ENCODE measurements around the gene FLACC1. TPM values are rescaled to one million over a fixed set of nuclear protein-coding genes. Genes with fewer than 3 reads are reported as not detected.

FLACC1 gene
- total RNA-seq, 1 donor from 2014 or later: 1.2 TPM

- Mint-ChIP-seq H3K27me3 (ENCODE audit: low read depth) (no peaks in the 10 kb centered on the region), H3K9me3 (peaks cover 17% of the 10 kb centered on the region), H3K4me1 (peaks cover 5% of the 10 kb centered on the region), H3K4me3 (no peak overlapping the region), H3K36me3 (peaks cover 30% of the 10 kb centered on the region), H3K27ac (no peak overlapping the region)
- no peak for DNase-seq (ENCODE audit: low spot score in 2 of 2, unreplicated experiment in 2 of 2)
- TF ChIP-seq CTCF (IDR thresholded peaks at IDR 0.05; ENCODE audit: unreplicated experiment): no peak
Observed at GRCh38 chr2:201360256-201360655, 3.1 kb upstream of the FLACC1 start.

- H3K27ac Mint-ChIP-seq: no peak overlapping the region
- peaks cover 5% of the 10 kb centered on the region for H3K4me1 Mint-ChIP-seq
- H3K36me3 Mint-ChIP-seq: peaks cover 22% of the 10 kb centered on the region
- no peak overlapping the region for H3K4me3 Mint-ChIP-seq
- no peak for DNase-seq (ENCODE audit: low spot score in 2 of 2, unreplicated experiment in 2 of 2)
- peaks cover 8% of the 10 kb centered on the region for H3K9me3 Mint-ChIP-seq
- no peak for TF ChIP-seq CTCF (IDR thresholded peaks at IDR 0.05; ENCODE audit: unreplicated experiment)
- H3K27me3 Mint-ChIP-seq (ENCODE audit: low read depth): no peaks in the 10 kb centered on the region
Observed at GRCh38 chr2:201358684-201359083, 1.5 kb upstream of the FLACC1 start.

- no peak for DNase-seq (ENCODE audit: low spot score in 2 of 2, unreplicated experiment in 2 of 2)
- no peak for TF ChIP-seq CTCF (IDR thresholded peaks at IDR 0.05; ENCODE audit: unreplicated experiment)
- Mint-ChIP-seq H3K27ac (no peak overlapping the region), H3K4me1 (peaks cover 5% of the 10 kb centered on the region), H3K4me3 (no peak overlapping the region), H3K36me3 (no peaks in the 10 kb centered on the region), H3K27me3 (ENCODE audit: low read depth) (no peaks in the 10 kb centered on the region), H3K9me3 (no peaks in the 10 kb centered on the region)
Observed at GRCh38 chr2:201353116-201353515, 4.0 kb downstream of the FLACC1 start.

GRCh38 chr2:201350879-201351278 lies 6.3 kb downstream of the FLACC1 start:
- no peak overlapping the region for H3K4me3 Mint-ChIP-seq
- no peaks in the 10 kb centered on the region for H3K27me3 Mint-ChIP-seq (ENCODE audit: low read depth)
- H3K4me1 Mint-ChIP-seq: no peaks in the 10 kb centered on the region
- no peak for DNase-seq (ENCODE audit: low spot score in 2 of 2, unreplicated experiment in 2 of 2)
- H3K36me3 Mint-ChIP-seq: no peaks in the 10 kb centered on the region
- H3K9me3 Mint-ChIP-seq: no peaks in the 10 kb centered on the region
- no peak overlapping the region for H3K27ac Mint-ChIP-seq
- TF ChIP-seq CTCF (IDR thresholded peaks at IDR 0.05; ENCODE audit: unreplicated experiment): no peak

- no peaks in the 10 kb centered on the region for H3K4me1 Mint-ChIP-seq
- TF ChIP-seq CTCF (IDR thresholded peaks at IDR 0.05; ENCODE audit: unreplicated experiment): no peak
- no peaks in the 10 kb centered on the region for H3K36me3 Mint-ChIP-seq
- no peak for DNase-seq (ENCODE audit: low spot score in 2 of 2, unreplicated experiment in 2 of 2)
- no peak overlapping the region for H3K4me3 Mint-ChIP-seq
- no peak overlapping the region for H3K27ac Mint-ChIP-seq
- no peaks in the 10 kb centered on the region for H3K27me3 Mint-ChIP-seq (ENCODE audit: low read depth)
- H3K9me3 Mint-ChIP-seq: no peaks in the 10 kb centered on the region
Observed at GRCh38 chr2:201349601-201350000, 7.5 kb downstream of the FLACC1 start.

- Mint-ChIP-seq H3K4me3 (no peak overlapping the region), H3K27ac (no peak overlapping the region), H3K27me3 (ENCODE audit: low read depth) (no peaks in the 10 kb centered on the region), H3K9me3 (no peaks in the 10 kb centered on the region), H3K4me1 (no peaks in the 10 kb centered on the region), H3K36me3 (no peaks in the 10 kb centered on the region)
- no peak for DNase-seq (ENCODE audit: low spot score in 2 of 2, unreplicated experiment in 2 of 2)
- TF ChIP-seq CTCF (IDR thresholded peaks at IDR 0.05; ENCODE audit: unreplicated experiment): no peak
Observed at GRCh38 chr2:201348758-201349157, 8.4 kb downstream of the FLACC1 start.
